GM12878 (cell line): ENCODE measurements around the gene AMOTL1. TPM values are rescaled to one million over a fixed set of nuclear protein-coding genes. Genes with fewer than 3 reads are reported as not detected.
"Not testable (repeated sequence)": the region's sequence is repeated elsewhere in the genome, so short reads cannot be mapped to it uniquely, and the experiment has no call there.

Source experiments
- ATAC-seq: fragments of 200-7000 bp; cut with Tn5 transposase; 3 replicates; pipeline ENCODE4 v1.9.1; 2020; ENCODE audit warnings: mild to moderate bottlenecking, moderate library complexity
- BruUV-seq: library from RNA; stranded (reverse); fragments of 400-500 nt; replicated peaks from 2 replicates; lab custom pipeline; 2021; lab: Mats Ljungman, UMichigan
- CTCF ChIA-PET: fragments of 300-600 bp; sonication (Branson Sonifier 250); formaldehyde crosslinking; extraction: SDS; loops from one replicate; lab custom pipeline; 2021; ENCODE audit warnings: inconsistent platforms; lab: Yijun Ruan, JAX
- POLR2A ChIA-PET: fragments of 350-600 bp; formaldehyde crosslinking; extraction: SDS; loops from one replicate; lab custom pipeline; 2021; ENCODE audit warnings: inconsistent platforms; lab: Charles Lee
- RAD21 ChIA-PET: fragments of 300-600 bp; sonication (Branson Sonifier 250); formaldehyde crosslinking; loops from one replicate; lab custom pipeline; 2023; ENCODE audit warnings: antibody characterized with exemption; ENCODE audit not compliant: unreplicated experiment; lab: Charles Lee
- SMC1A ChIA-PET: fragments of 300-600 bp; sonication (Branson Sonifier 250); formaldehyde crosslinking; loops from one replicate; lab custom pipeline; 2023; ENCODE audit not compliant: unreplicated experiment, uncharacterized antibody; lab: Charles Lee
- DNase-seq: peaks from one replicate; pipeline ENCODE4 v3.0.0-alpha.2; 2011; ENCODE audit warnings: low read depth, low spot score
- FAIRE-seq: peaks from 3 replicates; lab custom pipeline; 2011; peaks lifted over from hg19 to GRCh38; lab: Jason Lieb, UNC
- H2AFZ ChIP-seq: 2 replicates; pipeline ENCODE4 v1.6.0; 2011; ENCODE audit warnings: low read depth, low read length, control low read depth; ENCODE audit not compliant: control insufficient read depth
- H3K27ac ChIP-seq: 2 replicates; pipeline ENCODE4 v1.5.1; 2011; ENCODE audit warnings: control low read depth; ENCODE audit not compliant: control insufficient read depth, insufficient read depth
- H3K27me3 ChIP-seq, 2 experiments: replicated peaks in 1 of 2; 2 replicates each; pipeline versions ENCODE4 v1.6.0 to v1.6.1; 2011; ENCODE audit warnings: low read length in 1 of 2; ENCODE audit not compliant: control insufficient read depth in 2 of 2, insufficient read depth in 2 of 2
- H3K36me3 ChIP-seq, 2 experiments: 2 replicates each; pipeline ENCODE4 v1.5.1; 2011; ENCODE audit warnings: low read length in 1 of 2; ENCODE audit not compliant: control insufficient read depth in 2 of 2, insufficient read depth in 2 of 2
- H3K4me1 ChIP-seq: 2 replicates; pipeline ENCODE4 v1.6.1; 2011; ENCODE audit warnings: mild to moderate bottlenecking, low read length, moderate library complexity, mixed read lengths; ENCODE audit not compliant: control insufficient read depth, insufficient read depth
- H3K4me2 ChIP-seq: 2 replicates; pipeline ENCODE4 v1.6.0; 2011; ENCODE audit warnings: control low read depth; ENCODE audit not compliant: control insufficient read depth, insufficient read depth
- H3K4me3 ChIP-seq: fragments of 200-600 bp; sonication (generic); 2 replicates; pipeline ENCODE4 v1.5.1; 2016
- H3K79me2 ChIP-seq: 2 replicates; pipeline ENCODE4 v1.6.0; 2011; ENCODE audit warnings: low read length; ENCODE audit not compliant: control insufficient read depth, insufficient read depth
- H3K9ac ChIP-seq: 2 replicates; pipeline ENCODE4 v1.8.0; 2011; ENCODE audit warnings: low read length, control low read depth, mixed read lengths; ENCODE audit not compliant: control insufficient read depth, insufficient read depth
- H3K9me3 ChIP-seq: replicated peaks from 3 replicates; pipeline ENCODE4 v1.5.1; 2011; ENCODE audit warnings: mild to moderate bottlenecking, low read length; ENCODE audit not compliant: control insufficient read depth, insufficient read depth
- H4K20me1 ChIP-seq: 2 replicates; pipeline ENCODE4 v1.6.0; 2011; ENCODE audit not compliant: control insufficient read depth, insufficient read depth
- GATAD2B ChIP-seq: fragments of 450-650 bp; conservative IDR thresholded peaks from 2 replicates; pipeline ENCODE4 v1.6.1; 2017; ENCODE audit warnings: low read depth, mild to moderate bottlenecking, moderate library complexity
- HDGF ChIP-seq: fragments of 450-650 bp; IDR thresholded peaks from 2 replicates; pipeline ENCODE4 v1.6.1; 2016; ENCODE audit warnings: antibody characterized with exemption
- IKZF1 ChIP-seq: fragments of 450-650 bp; conservative IDR thresholded peaks from 2 replicates; pipeline ENCODE4 v1.6.1; 2017; ENCODE audit warnings: antibody characterized with exemption, mild to moderate bottlenecking
- MEF2A ChIP-seq: IDR thresholded peaks from 2 replicates; pipeline ENCODE4 v1.6.1; 2011; ENCODE audit warnings: low read depth, mild to moderate bottlenecking, low read length, moderate library complexity; ENCODE audit not compliant: insufficient read depth
- MTA2 ChIP-seq: fragments of 450-650 bp; IDR thresholded peaks from 2 replicates; pipeline ENCODE4 v1.6.1; 2016; ENCODE audit warnings: low read depth, mild to moderate bottlenecking, moderate library complexity
- MTA3 ChIP-seq: IDR thresholded peaks from 2 replicates; pipeline ENCODE4 v1.6.1; 2012; ENCODE audit warnings: low read length, inconsistent platforms, borderline replicate concordance
- PKNOX1 ChIP-seq: fragments of 450-650 bp; IDR thresholded peaks from 2 replicates; pipeline ENCODE4 v1.6.1; 2016; ENCODE audit warnings: mild to moderate bottlenecking
- SMAD1 ChIP-seq: fragments of 450-650 bp; IDR thresholded peaks from 2 replicates; pipeline ENCODE4 v1.6.1; 2018; ENCODE audit warnings: mild to moderate bottlenecking, low read depth; ENCODE audit not compliant: partially characterized antibody
- SMARCA5 ChIP-seq: fragments of 450-650 bp; IDR thresholded peaks from 2 replicates; pipeline ENCODE4 v1.6.1; 2017; ENCODE audit warnings: mild to moderate bottlenecking
- SP1 ChIP-seq: IDR thresholded peaks from one replicate; pipeline ENCODE4 v1.6.1; 2011; ENCODE audit warnings: low read depth, low read length
- WGBS: methylation state at CpG from one replicate; pipeline ENCODE4 v1.1.6; 2016; ENCODE audit warnings: low lambda C conversion rate; ENCODE audit not compliant: insufficient replicate concordance, insufficient coverage; ENCODE audit errors: missing lambda C conversion rate; 5-methylcytosine and 5-hydroxymethylcytosine counted together
- in situ Hi-C: fragments of 300-500 bp; cut with MboI; formaldehyde crosslinking; loops from 9 replicates; pipeline ENCODE4 v1.14.3; 2018; ENCODE audit warnings: mixed read lengths
- intact Hi-C: fragments of 100-400 bp; cut with micrococcal nuclease; formaldehyde crosslinking; loops from one replicate; pipeline ENCODE4 v1.14.2; 2022; ENCODE audit not compliant: unreplicated experiment
- polyA plus RNA-seq, 11 experiments: library from polyadenylated mRNA; depleted of rRNA in 4 of 11; unstranded in 6 of 11; stranded (reverse) in 5 of 11; fragments of >200 nt; fragmentation: Nextera tagmentation in 4 of 11; fragmentation: Illumina TruSeq in 1 of 11; extraction: Ambion mirVana in 4 of 11; extraction: Trizol in 1 of 11; gene quantifications; 1 replicate in 1 of 11; 2 replicates in 10 of 11; pipeline versions ENCODE4 v1.2.1 to v1.2.3, GENCODE V29; 2011 to 2016; ENCODE audit warnings: inconsistent platforms in 2 of 11, missing spikeins in 2 of 11, low read depth in 1 of 11
- total RNA-seq, 4 experiments: library from RNA; depleted of rRNA in 3 of 4; stranded (reverse); fragments of >200 nt in 3 of 4; fragmentation: Illumina TruSeq in 1 of 4; extraction: Trizol in 1 of 4; gene quantifications; 2 replicates each; pipeline versions ENCODE4 v1.2.1 to v1.2.3, GENCODE V29; 2013 to 2021

Gene AMOTL1
- total and polyA plus RNA-seq, 10 of the 15 experiments (the other 5 are each of a cell fraction or from before 2014, with no cell fraction given), result under 0.01 to 0.41 (median 0.01) TPM; not detected in 7

DNA sequence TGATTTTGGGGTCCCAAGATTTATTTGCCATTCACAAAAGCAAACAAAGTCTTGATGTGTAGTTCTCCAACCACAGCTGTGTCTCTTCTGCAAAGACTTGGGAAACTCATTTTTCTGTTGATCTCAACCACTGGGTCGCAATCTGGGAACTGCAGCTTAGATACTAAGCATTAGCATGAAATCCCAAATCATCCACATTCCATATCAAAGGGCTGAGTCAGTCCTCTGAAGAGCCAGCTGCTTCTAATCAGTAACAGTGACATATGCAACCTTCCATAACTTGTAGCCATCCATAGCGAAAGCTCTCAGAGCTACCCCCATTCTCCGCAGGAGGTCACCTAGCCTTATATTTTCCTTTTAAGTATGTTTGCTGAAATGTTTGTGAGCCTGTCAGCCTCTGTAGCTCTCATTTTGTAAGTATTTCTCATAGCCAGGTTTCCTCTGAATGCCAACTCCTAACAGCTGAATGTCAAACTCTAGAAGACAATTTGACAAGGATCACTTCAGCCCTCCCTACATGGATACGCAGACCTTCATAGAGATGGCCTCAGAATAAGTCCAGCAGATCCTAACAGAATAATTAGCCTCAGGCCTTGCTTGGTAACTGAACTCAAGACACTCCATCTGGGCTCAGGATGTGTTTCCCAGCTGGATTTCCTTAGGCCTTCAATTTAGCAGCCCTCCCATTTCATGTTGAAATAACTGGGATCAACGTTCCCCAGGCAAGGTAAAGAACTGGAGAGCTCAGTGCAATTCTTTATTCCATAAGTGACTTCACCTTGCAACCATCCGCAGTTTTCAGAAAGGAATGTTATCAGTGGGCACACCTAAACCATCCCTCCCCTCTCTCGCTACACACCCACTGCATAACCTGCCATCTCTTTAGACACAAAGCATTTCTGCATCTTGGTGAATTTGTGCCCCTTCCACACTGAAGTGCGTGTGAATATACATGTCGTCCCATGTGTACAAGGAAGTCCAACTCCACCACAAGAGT is 44.9 kb downstream of the AMOTL1 start:
- H3K4me2 ChIP-seq, H3K79me2 ChIP-seq, DNase-seq, in situ Hi-C loops, H3K27ac ChIP-seq, FAIRE-seq, SMC1A ChIA-PET, BruUV-seq, H3K9me3 ChIP-seq, H3K27me3 ChIP-seq, H4K20me1 ChIP-seq, ATAC-seq, H3K4me1 ChIP-seq, H3K9ac ChIP-seq, H3K36me3 ChIP-seq, H3K4me3 ChIP-seq, H2AFZ ChIP-seq, intact Hi-C loops, RAD21 ChIA-PET: not testable (repeated sequence)
- ChIA-PET POLR2A (interaction anchor here (0.6 kb wide), 1 partner anchor 401 kb away, joined by 4 read pairs; no protein-coding TSS in a partner anchor), CTCF (interaction anchor here (1.3 to 1.6 kb wide), 2 partner anchors 25 to 31 kb away, joined by 3 read pairs; no protein-coding TSS in a partner anchor)
- 50% methylated on average over 8 of the region's 9 CpGs for WGBS

GRCh38 chr11:94814272-94814976 is 46.3 kb downstream of the AMOTL1 start:
- TF ChIP-seq SP1, result no peak
- TF ChIP-seq HDGF, result no peak
- no peak for TF ChIP-seq SMAD1
- TF ChIP-seq IKZF1, result no peak
- TF ChIP-seq MTA3, result no peak
- no peak for TF ChIP-seq GATAD2B
- no peak for TF ChIP-seq MEF2A
- TF ChIP-seq MTA2, result no peak
- no peak for TF ChIP-seq SMARCA5
- no peak for TF ChIP-seq PKNOX1
- H3K27me3 ChIP-seq, result no peaks in the 10 kb centered on the region
- RAD21 ChIA-PET, result no interaction called here
- no peaks in the 10 kb centered on the region for H3K79me2 ChIP-seq
- SMC1A ChIA-PET, result interaction anchor here (1.2 kb wide), 1 partner anchor 9 kb away, joined by 3 read pairs; no protein-coding TSS in a partner anchor
- no peaks in the 10 kb centered on the region for H3K9me3 ChIP-seq
- no peaks in the 10 kb centered on the region for H3K36me3 ChIP-seq
- in situ Hi-C loops (no loop called here), intact Hi-C loops (no loop called here)
- no peak for FAIRE-seq
- no peaks in the 10 kb centered on the region for H4K20me1 ChIP-seq
- no peak overlapping the region for H3K4me3 ChIP-seq
- CTCF ChIA-PET, result no interaction called here
- no peaks in the 10 kb centered on the region for H3K4me1 ChIP-seq
- H3K4me2 ChIP-seq, result no peak overlapping the region
- no peak overlapping the region for H3K9ac ChIP-seq
- no peak for DNase-seq
- no TSS peak for BruUV-seq
- no peak for ATAC-seq
- H2AFZ ChIP-seq, result no peak overlapping the region
- WGBS, result 51% methylated on average over 7 of the region's 7 CpGs
- H3K27ac ChIP-seq, result no peak overlapping the region
- POLR2A ChIA-PET, result no interaction called here
